MCF 10A (cell line): ENCODE data around the gene BSPRY. TPM values are rescaled to one million over a fixed set of nuclear protein-coding genes. Genes with fewer than 3 reads are reported as not detected.

Experiments used
- BruUV-seq: library from RNA; stranded (reverse); fragments of 400-500 nt; replicated peaks from 2 replicates; lab custom pipeline; 2021; lab: Mats Ljungman, UMichigan
- CTCF ChIA-PET: fragments of 300-600 bp; sonication (Branson Sonifier 250); formaldehyde crosslinking; extraction: SDS; loops from one replicate; lab custom pipeline; 2021; ENCODE audit warnings: antibody characterized with exemption, inconsistent platforms; lab: Yijun Ruan, JAX
- POLR2A ChIA-PET: fragments of 300-600, 350-650 bp; sonication (Branson Sonifier 250); formaldehyde crosslinking; extraction: SDS; loops from one replicate; lab custom pipeline; 2020; ENCODE audit warnings: antibody characterized with exemption, inconsistent platforms; lab: Yijun Ruan, JAX
- DNase-seq: peaks from one replicate; pipeline ENCODE4 v3.0.0-alpha.2; 2018; ENCODE audit not compliant: unreplicated experiment
- H3K27ac Mint-ChIP-seq: one replicate; pipeline ENCODE4 v1.8.0; 2022; ENCODE audit warnings: mild to moderate bottlenecking, low read depth, mixed read lengths; ENCODE audit not compliant: unreplicated experiment
- H3K27me3 Mint-ChIP-seq: one replicate; pipeline ENCODE4 v1.8.0; 2022; ENCODE audit warnings: mixed read lengths; ENCODE audit not compliant: insufficient read depth, unreplicated experiment
- H3K36me3 Mint-ChIP-seq: one replicate; pipeline ENCODE4 v1.8.0; 2022; ENCODE audit warnings: mild to moderate bottlenecking, moderate library complexity, mixed read lengths; ENCODE audit not compliant: insufficient read depth, unreplicated experiment
- H3K4me1 Mint-ChIP-seq: one replicate; pipeline ENCODE4 v1.8.0; 2022; ENCODE audit warnings: mixed read lengths; ENCODE audit not compliant: insufficient read depth, unreplicated experiment
- H3K4me3 Mint-ChIP-seq: one replicate; pipeline ENCODE4 v1.8.0; 2022; ENCODE audit warnings: mild to moderate bottlenecking, moderate library complexity, mixed read lengths; ENCODE audit not compliant: unreplicated experiment
- H3K9me3 Mint-ChIP-seq: one replicate; pipeline ENCODE4 v1.8.0; 2022; ENCODE audit warnings: mixed read lengths; ENCODE audit not compliant: unreplicated experiment
- CTCF ChIP-seq: fragments of 200-600 bp; IDR thresholded peaks from one replicate; pipeline ENCODE4 v1.8.0; 2022; ENCODE audit warnings: antibody characterized with exemption, mild to moderate bottlenecking; ENCODE audit not compliant: unreplicated experiment
- intact Hi-C: fragments of 100-400 bp; cut with micrococcal nuclease; formaldehyde crosslinking; loops from 2 replicates; pipeline ENCODE4 v1.14.1; 2022
- total RNA-seq: library from RNA; stranded (reverse); gene quantifications from 2 replicates; pipeline ENCODE4 v1.2.3, GENCODE V29; 2022

BSPRY gene
- total RNA-seq, 1 experiment from 2014 or later: 0.21 TPM

DNA sequence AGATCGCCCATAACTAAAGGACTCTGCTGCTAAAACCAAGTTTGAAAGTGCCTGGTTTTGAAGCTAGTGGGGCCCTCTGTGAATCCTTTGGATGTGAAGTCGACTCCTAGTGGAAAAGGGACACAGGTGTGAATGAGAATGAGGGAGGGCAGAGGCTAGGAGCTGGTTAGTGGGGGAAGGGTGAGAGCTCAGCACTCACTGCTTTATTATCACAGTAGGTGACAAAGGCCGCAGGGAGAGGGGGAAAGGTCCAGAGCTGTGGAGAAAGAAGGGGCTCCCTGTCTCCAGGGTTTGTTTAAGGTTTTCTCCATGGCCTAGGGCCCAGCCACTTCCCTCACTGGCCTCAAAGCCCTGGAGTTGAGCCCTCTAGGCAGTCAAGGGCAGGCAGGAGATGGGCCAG lies 23.9 kb downstream of the BSPRY start:
- peaks cover 5% of the 10 kb centered on the region for H3K4me1 Mint-ChIP-seq
- TF ChIP-seq CTCF: no peak
- no peaks in the 10 kb centered on the region for H3K27me3 Mint-ChIP-seq
- POLR2A ChIA-PET: no interaction called here
- H3K4me3 Mint-ChIP-seq: no peak overlapping the region
- peaks cover 12% of the 10 kb centered on the region for H3K36me3 Mint-ChIP-seq
- H3K9me3 Mint-ChIP-seq: no peaks in the 10 kb centered on the region
- BruUV-seq: no TSS peak
- CTCF ChIA-PET: interaction anchor here (0.6 kb wide), 1 partner anchor 17 kb away, joined by 3 read pairs; no protein-coding TSS in a partner anchor
- no peak for DNase-seq
- intact Hi-C loops: no loop called here
- no peak overlapping the region for H3K27ac Mint-ChIP-seq

DNA sequence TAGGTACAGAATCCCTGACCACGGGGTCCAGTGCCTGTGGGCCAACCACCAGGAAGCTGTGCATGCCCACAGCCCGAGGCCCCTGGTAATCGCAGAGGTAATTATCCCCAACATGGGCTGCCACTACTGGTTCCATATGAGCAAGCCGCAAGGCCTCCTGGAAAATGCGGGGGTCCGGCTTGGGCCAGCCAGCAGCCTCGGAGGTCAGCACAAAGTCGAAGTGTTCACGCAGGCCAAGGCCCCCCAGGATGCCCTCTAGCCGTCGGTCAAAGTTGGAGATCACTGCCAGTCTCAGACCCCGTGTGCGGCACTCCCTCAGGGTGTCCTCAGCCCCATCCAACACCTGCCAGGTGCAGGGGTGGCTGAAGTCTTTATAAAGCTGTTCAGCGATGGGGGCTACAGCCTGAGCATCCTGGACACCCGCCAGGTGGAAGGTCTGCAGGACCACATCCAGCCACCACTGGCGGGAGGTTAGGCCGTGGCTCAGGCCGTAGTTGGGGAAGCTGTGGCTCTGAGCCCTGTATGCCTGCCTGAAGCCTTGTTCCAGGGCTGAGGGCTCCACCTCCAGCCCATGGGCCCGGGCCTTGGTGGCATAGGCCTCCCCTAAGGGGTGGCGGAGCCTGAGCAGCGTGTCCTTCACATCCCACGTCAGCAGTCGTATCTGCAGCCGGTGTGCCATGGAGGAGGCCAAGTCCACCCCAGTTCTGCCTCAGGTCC lies 24.5 kb downstream of the BSPRY start:
- DNase-seq: no peak
- H3K9me3 Mint-ChIP-seq: no peaks in the 10 kb centered on the region
- ChIA-PET CTCF (no interaction called here), POLR2A (no interaction called here)
- H3K4me3 Mint-ChIP-seq: no peak overlapping the region
- H3K27me3 Mint-ChIP-seq: no peaks in the 10 kb centered on the region
- TF ChIP-seq CTCF: no peak
- no peak overlapping the region for H3K27ac Mint-ChIP-seq
- peaks cover 5% of the 10 kb centered on the region for H3K4me1 Mint-ChIP-seq
- H3K36me3 Mint-ChIP-seq: peaks cover 12% of the 10 kb centered on the region
- intact Hi-C loops: no loop called here
- no TSS peak for BruUV-seq

DNA sequence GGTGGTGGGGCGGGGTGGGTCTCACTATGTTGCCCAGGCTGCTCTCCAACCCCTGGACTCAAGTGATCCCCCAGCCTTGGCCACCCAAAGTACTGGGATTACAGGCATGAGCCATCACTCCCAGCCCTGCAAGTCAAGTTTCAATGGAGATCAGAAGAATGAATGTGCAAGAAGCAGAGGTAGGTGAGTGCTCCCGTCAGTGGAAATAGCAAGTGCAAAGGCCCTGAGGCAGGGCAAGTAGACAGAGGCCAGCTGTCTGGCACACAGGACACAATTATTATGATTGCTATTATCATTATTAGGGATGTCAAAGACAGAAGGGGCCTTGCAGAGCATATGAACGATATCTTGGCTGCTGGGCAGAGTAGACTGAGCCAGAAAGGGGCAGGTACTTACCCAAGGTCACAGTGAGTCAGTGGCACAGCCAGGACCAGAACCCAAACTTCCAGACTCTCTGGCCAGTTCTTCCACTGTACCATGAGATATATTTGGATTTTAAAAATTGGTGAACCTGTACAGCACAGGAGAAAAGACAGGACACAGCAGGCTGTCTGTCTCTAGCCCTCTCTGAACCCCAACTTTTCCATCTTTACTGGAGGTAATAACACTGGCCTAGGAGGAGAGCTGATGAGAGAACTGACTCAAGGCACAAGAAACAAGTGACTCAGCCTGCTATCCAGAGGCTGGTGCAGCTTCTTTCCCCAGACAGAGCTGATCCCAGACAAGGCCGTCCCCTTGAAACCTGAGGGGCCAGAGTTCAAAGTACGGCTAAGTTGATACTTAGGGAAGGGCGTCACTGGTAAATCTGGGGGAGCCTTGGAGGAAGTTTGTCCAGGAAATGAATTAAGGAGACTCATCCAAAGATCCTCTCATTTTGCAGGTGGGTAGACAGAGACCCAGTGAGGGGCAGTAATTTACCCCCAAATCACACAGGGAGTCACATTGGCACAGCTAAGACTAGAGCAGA lies 26.0 kb downstream of the BSPRY start:
- no peaks in the 10 kb centered on the region for H3K9me3 Mint-ChIP-seq
- BruUV-seq: TSS peak; percentile 37
- H3K4me1 Mint-ChIP-seq: peaks cover 5% of the 10 kb centered on the region
- no peak for TF ChIP-seq CTCF
- ChIA-PET CTCF (interaction anchor here (0.6 kb wide), 1 partner anchor 854 kb away, joined by 3 read pairs; no protein-coding TSS in a partner anchor), POLR2A (interaction anchor here (1.8 kb wide), 1 partner anchor 35 kb away, joined by 9 read pairs; the partner anchor contains the start of genes C9orf43 and POLE3)
- intact Hi-C loops: no loop called here
- H3K36me3 Mint-ChIP-seq: peaks cover 12% of the 10 kb centered on the region
- peak overlapping the region; percentile 64 for H3K27ac Mint-ChIP-seq
- no peak for DNase-seq
- peak overlapping the region; percentile 78 for H3K4me3 Mint-ChIP-seq
- no peaks in the 10 kb centered on the region for H3K27me3 Mint-ChIP-seq
